HCT116 (cell line): ENCODE data around the gene TATDN2. TPM values are rescaled to one million over a fixed set of nuclear protein-coding genes. Genes with fewer than 3 reads are reported as not detected.

Source experiments
- ATAC-seq: fragments of 200-7000 bp; cut with Tn5 transposase; 2 replicates; pipeline ENCODE4 v1.9.1; 2020; ENCODE audit warnings: mild to moderate bottlenecking, moderate library complexity
- BruUV-seq: library from RNA; stranded (reverse); fragments of 400-500 nt; replicated peaks from 2 replicates; lab custom pipeline; 2021; lab: Mats Ljungman, UMichigan
- CTCF ChIA-PET: fragments of 300-600 bp; sonication (Branson Sonifier 250); formaldehyde crosslinking; loops from one replicate; lab custom pipeline; 2021; ENCODE audit warnings: antibody characterized with exemption; lab: Charles Lee
- POLR2A ChIA-PET: fragments of 300-600, 350-600 bp; sonication (Branson Sonifier 250); formaldehyde crosslinking; loops from one replicate; lab custom pipeline; 2021; ENCODE audit warnings: antibody characterized with exemption; lab: Charles Lee
- RAD21 ChIA-PET, 2 experiments: fragments of 300-600 bp; sonication (Branson Sonifier 250); formaldehyde crosslinking; loops; one replicate each; lab custom pipeline; 2023; ENCODE audit warnings: low total read pairs in 2 of 2; ENCODE audit not compliant: uncharacterized antibody in 2 of 2, unreplicated experiment in 2 of 2, low non-redundant PET in 1 of 2; lab: Charles Lee
- DNase-seq: peaks from one replicate; pipeline ENCODE4 v3.0.0-alpha.2; 2010; ENCODE audit warnings: low read depth, low spot score
- H2AFZ ChIP-seq: fragments of 200-600 bp; shearing (Covaris generic), sonication (generic); 2 replicates; pipeline ENCODE4 v1.6.1; 2017; ENCODE audit warnings: low read depth, mixed run types, mixed read lengths, antibody characterized with exemption, low read length; ENCODE audit not compliant: poor library complexity, severe bottlenecking
- H3K27ac ChIP-seq: 2 replicates; pipeline ENCODE4 v1.5.1; 2012; ENCODE audit warnings: low read depth, low read length
- H3K27me3 ChIP-seq: fragments of 200-600 bp; sonication (generic); 2 replicates; pipeline ENCODE4 v1.6.1; 2016; ENCODE audit warnings: mixed run types, low read length, mixed read lengths; ENCODE audit not compliant: insufficient read depth
- H3K36me3 ChIP-seq, 2 experiments: fragments of 200-500 bp in 1 of 2; fragments of 200-600 bp in 1 of 2; sonication (Bioruptor generic) in 1 of 2; sonication (generic) in 1 of 2; 2 replicates each; pipeline versions ENCODE4 v1.5.1 to v1.6.1; 2014 to 2016; ENCODE audit warnings: low read length in 2 of 2, inconsistent platforms in 1 of 2, mixed read lengths in 1 of 2, mixed run types in 1 of 2; ENCODE audit not compliant: insufficient read depth in 2 of 2, control insufficient read depth in 1 of 2
- H3K4me1 ChIP-seq, 2 experiments: fragments of 200-600 bp in 1 of 2; sonication (generic) in 1 of 2; 2 replicates each; pipeline versions ENCODE4 v1.5.1 to v1.6.1; 2012 to 2017; ENCODE audit warnings: low read length in 2 of 2, inconsistent platforms in 1 of 2, mild to moderate bottlenecking in 1 of 2, mixed read lengths in 1 of 2, mixed run types in 1 of 2, moderate library complexity in 1 of 2; ENCODE audit not compliant: insufficient read depth in 2 of 2, control insufficient read depth in 1 of 2
- H3K4me2 ChIP-seq: fragments of 200-600 bp; sonication (generic); 2 replicates; pipeline ENCODE4 v1.6.1; 2017; ENCODE audit warnings: mixed run types, low read length, mixed read lengths
- H3K4me3 ChIP-seq, 2 experiments: fragments of 200-600 bp in 1 of 2; sonication (generic) in 1 of 2; replicated peaks in 1 of 2; 2 replicates each; pipeline ENCODE4 v1.5.1; 2011 to 2016; ENCODE audit warnings: low read length in 2 of 2, control low read depth in 1 of 2, low read depth in 1 of 2, mild to moderate bottlenecking in 1 of 2, mixed read lengths in 1 of 2, mixed run types in 1 of 2
- H3K79me2 ChIP-seq: fragments of 200-600 bp; sonication (generic); 2 replicates; pipeline ENCODE4 v1.6.1; 2017; ENCODE audit warnings: mild to moderate bottlenecking, mixed run types, low read length, moderate library complexity, mixed read lengths; ENCODE audit not compliant: insufficient read depth
- H3K9ac ChIP-seq: fragments of 200-600 bp; sonication (generic); 2 replicates; pipeline ENCODE4 v1.6.1; 2016; ENCODE audit warnings: low read length, mixed read lengths
- H3K9me2 ChIP-seq: fragments of 200-600 bp; sonication (generic), shearing (Covaris generic); 2 replicates; pipeline ENCODE4 v1.6.1; 2017; ENCODE audit warnings: mixed run types, mild to moderate bottlenecking, moderate library complexity; ENCODE audit not compliant: insufficient read depth
- H3K9me3 ChIP-seq, 2 experiments: fragments of 200-500 bp in 1 of 2; fragments of 200-600 bp in 1 of 2; sonication (Bioruptor generic) in 1 of 2; sonication (generic) in 1 of 2; 2 replicates each; pipeline ENCODE4 v1.6.1; 2014 to 2017; ENCODE audit warnings: low read length in 2 of 2, mixed read lengths in 2 of 2, inconsistent platforms in 1 of 2, low read depth in 1 of 2, mild to moderate bottlenecking in 1 of 2, mixed run types in 1 of 2, moderate library complexity in 1 of 2; ENCODE audit not compliant: control insufficient read depth in 1 of 2, insufficient read depth in 1 of 2
- H4K20me1 ChIP-seq: fragments of 200-600 bp; sonication (generic), shearing (Covaris generic); 2 replicates; pipeline ENCODE4 v1.6.1; 2017; ENCODE audit warnings: mixed run types, mild to moderate bottlenecking, moderate library complexity; ENCODE audit not compliant: insufficient read depth
- CBX3 ChIP-seq: IDR thresholded peaks from 2 replicates; pipeline ENCODE4 v1.6.1; 2012; ENCODE audit warnings: low read depth
- CEBPB ChIP-seq: IDR thresholded peaks from 2 replicates; pipeline ENCODE4 v1.6.1; 2012; ENCODE audit warnings: low read depth
- EGR1 ChIP-seq: IDR thresholded peaks from 2 replicates; pipeline ENCODE4 v1.6.1; 2012; ENCODE audit warnings: low read depth
- ELF1 ChIP-seq: IDR thresholded peaks from 2 replicates; pipeline ENCODE4 v1.6.1; 2012; ENCODE audit warnings: low read depth, borderline replicate concordance
- EZH2 ChIP-seq: fragments of 200-600 bp; sonication (generic); IDR thresholded peaks from 2 replicates; pipeline ENCODE4 v1.6.1; 2017; ENCODE audit warnings: antibody characterized with exemption, mixed run types
- EZH2phosphoT487 ChIP-seq: fragments of 200-600 bp; IDR thresholded peaks from 2 replicates; pipeline ENCODE4 v1.6.1; 2018; ENCODE audit warnings: antibody characterized with exemption, borderline replicate concordance
- FOSL1 ChIP-seq: IDR thresholded peaks from 2 replicates; pipeline ENCODE4 v1.6.1; 2012; ENCODE audit warnings: low read depth
- JUND ChIP-seq: IDR thresholded peaks from 2 replicates; pipeline ENCODE4 v1.6.1; 2012
- POLR2A ChIP-seq: IDR thresholded peaks from 2 replicates; pipeline ENCODE4 v1.7.0; 2011; ENCODE audit warnings: borderline replicate concordance; ENCODE audit not compliant: insufficient read depth, insufficient read length; ENCODE audit errors: extremely low read depth
- SRF ChIP-seq: IDR thresholded peaks from 2 replicates; pipeline ENCODE4 v1.6.1; 2012; ENCODE audit warnings: low read depth
- TCF7L2 ChIP-seq: IDR thresholded peaks from 2 replicates; pipeline ENCODE4 v1.7.0; 2011; ENCODE audit warnings: borderline replicate concordance, inconsistent platforms; ENCODE audit not compliant: insufficient read depth, insufficient read length; ENCODE audit errors: extremely low read depth
- YY1 ChIP-seq: IDR thresholded peaks from 2 replicates; pipeline ENCODE4 v1.6.1; 2011; ENCODE audit warnings: low read length, low read depth, moderate library complexity, mild to moderate bottlenecking; ENCODE audit not compliant: insufficient replicate concordance; ENCODE audit errors: extremely low read depth
- ZFX ChIP-seq: fragments of 450-650 bp; IDR thresholded peaks from 2 replicates; pipeline ENCODE4 v1.6.1; 2017
- ZNF274 ChIP-seq: fragments of 200-500 bp; sonication (Bioruptor generic); IDR thresholded peaks from 2 replicates; pipeline ENCODE4 v1.6.1; 2014; ENCODE audit warnings: mild to moderate bottlenecking, low read depth, low read length, inconsistent platforms
- intact Hi-C: fragments of 100-400 bp; cut with micrococcal nuclease; formaldehyde crosslinking; loops from 2 replicates; pipeline ENCODE4 v1.10.0; 2022
- total RNA-seq: library from RNA; stranded (reverse); gene quantifications from one replicate; pipeline ENCODE4 v1.2.1, GENCODE V29; 2021; ENCODE audit not compliant: unreplicated experiment
- TF ChIP-seq, protein P1 (sequence below): IDR thresholded peaks from 2 replicates; pipeline ENCODE4 v1.6.1; 2011; ENCODE audit warnings: mild to moderate bottlenecking, low read length, moderate library complexity; ENCODE audit not compliant: insufficient replicate concordance; ENCODE audit errors: extremely low read depth
- TF ChIP-seq, protein P2 (sequence below), 3 experiments: fragments of 200-600 bp in 1 of 3; sonication (generic) in 1 of 3; IDR thresholded peaks in 2 of 3; conservative IDR thresholded peaks in 1 of 3; 2 replicates each; pipeline ENCODE4 v1.5.1; 2012 to 2017; ENCODE audit warnings: low read depth in 2 of 3, low read length in 2 of 3, antibody characterized with exemption in 1 of 3, borderline replicate concordance in 1 of 3, control low read depth in 1 of 3, mild to moderate bottlenecking in 1 of 3, mixed read lengths in 1 of 3, mixed run types in 1 of 3, moderate library complexity in 1 of 3; ENCODE audit not compliant: insufficient read depth in 1 of 3
- TF ChIP-seq, protein P3 (sequence below): IDR thresholded peaks from 2 replicates; pipeline ENCODE4 v1.6.1; 2012
- TF ChIP-seq, protein P4 (sequence below): IDR thresholded peaks from 2 replicates; pipeline ENCODE4 v1.6.1; 2012

The TATDN2 gene
- total RNA-seq, 1 experiment from 2014 or later = 26.8 TPM

DNA sequence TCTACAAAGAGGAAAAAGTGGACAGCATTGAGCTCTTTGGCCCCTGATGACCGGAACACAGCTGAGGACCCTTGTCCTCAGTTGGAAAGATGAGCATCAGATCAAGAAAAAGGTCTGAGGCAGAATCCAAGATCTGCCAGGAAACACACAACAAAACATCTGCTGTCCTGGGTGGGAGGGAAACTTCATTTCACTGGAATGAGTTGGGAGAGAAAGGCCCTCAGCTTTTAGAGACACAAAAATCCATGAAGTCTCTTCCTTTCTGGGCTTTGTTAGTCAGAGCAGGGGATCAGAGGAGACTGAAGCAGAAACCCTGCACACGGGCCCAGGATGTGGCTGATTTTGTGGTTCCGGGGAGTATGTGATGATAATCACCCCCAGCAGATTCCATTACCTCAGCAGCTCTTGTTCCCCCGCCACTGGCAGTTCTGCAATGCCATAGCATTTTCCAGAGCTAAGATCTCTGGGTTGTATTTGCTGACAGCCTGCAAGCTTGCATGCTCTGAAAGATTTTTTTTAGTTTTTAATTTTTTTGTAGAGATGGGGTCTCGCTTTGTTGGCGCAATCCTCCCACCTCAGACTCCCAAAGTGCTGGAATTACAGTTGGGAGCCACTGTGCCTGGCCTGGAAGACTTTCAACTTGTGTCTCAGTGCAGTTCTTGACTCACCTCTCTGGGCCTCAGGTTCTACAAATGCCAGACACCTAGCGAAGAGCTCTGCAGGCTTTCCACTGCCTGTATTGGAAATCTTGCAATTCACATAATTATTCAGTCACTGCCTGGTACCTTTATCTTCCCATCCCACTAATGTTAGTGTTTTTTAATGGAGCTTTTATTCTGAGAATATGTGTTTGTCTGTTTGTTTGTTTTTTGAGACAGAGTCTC is 5.8 kb upstream of the TATDN2 start:
- intact Hi-C loops = no loop called here
- Histone ChIP-seq H3K4me3 (no peak overlapping the region), H3K79me2 (no peaks in the 10 kb centered on the region), H3K9me3 (peaks cover 6 to 21% of the 10 kb centered on the region in 2 experiments; a peak in 2 of 4 replicates), H3K36me3 (0 out of 4 replicates have a peak, but pooled peaks cover 0 to 4% of the 10 kb centered on the region in 2 experiments), H3K9ac (no peak overlapping the region), H3K4me2 (no peak overlapping the region), H2AFZ (no peak overlapping the region), H3K4me1 (peaks cover 0 to under 1% of the 10 kb centered on the region in 2 experiments; a peak in 1 of 4 replicates), H3K9me2 (no peaks in the 10 kb centered on the region), H4K20me1 (no peaks in the 10 kb centered on the region), H3K27me3 (no peaks in the 10 kb centered on the region), H3K27ac (no peak overlapping the region)
- ChIA-PET RAD21 (no interaction called here), CTCF (interaction anchor here (0.7 kb wide), 1 partner anchor 742 kb away, joined by 3 read pairs; no protein-coding TSS in a partner anchor), POLR2A (no interaction called here)
- no peak for ATAC-seq
- no peak for DNase-seq
- BruUV-seq = no TSS peak
- no peak for TF ChIP-seq TCF7L2
- TF ChIP-seq YY1 = no peak
- TF ChIP-seq, protein P1, sequence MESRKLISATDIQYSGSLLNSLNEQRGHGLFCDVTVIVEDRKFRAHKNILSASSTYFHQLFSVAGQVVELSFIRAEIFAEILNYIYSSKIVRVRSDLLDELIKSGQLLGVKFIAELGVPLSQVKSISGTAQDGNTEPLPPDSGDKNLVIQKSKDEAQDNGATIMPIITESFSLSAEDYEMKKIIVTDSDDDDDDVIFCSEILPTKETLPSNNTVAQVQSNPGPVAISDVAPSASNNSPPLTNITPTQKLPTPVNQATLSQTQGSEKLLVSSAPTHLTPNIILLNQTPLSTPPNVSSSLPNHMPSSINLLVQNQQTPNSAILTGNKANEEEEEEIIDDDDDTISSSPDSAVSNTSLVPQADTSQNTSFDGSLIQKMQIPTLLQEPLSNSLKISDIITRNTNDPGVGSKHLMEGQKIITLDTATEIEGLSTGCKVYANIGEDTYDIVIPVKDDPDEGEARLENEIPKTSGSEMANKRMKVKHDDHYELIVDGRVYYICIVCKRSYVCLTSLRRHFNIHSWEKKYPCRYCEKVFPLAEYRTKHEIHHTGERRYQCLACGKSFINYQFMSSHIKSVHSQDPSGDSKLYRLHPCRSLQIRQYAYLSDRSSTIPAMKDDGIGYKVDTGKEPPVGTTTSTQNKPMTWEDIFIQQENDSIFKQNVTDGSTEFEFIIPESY = no peak
- TF ChIP-seq FOSL1 = no peak
- TF ChIP-seq ZNF274 = no peak
- no peak for TF ChIP-seq EZH2
- TF ChIP-seq ELF1 = no peak
- no peak for TF ChIP-seq EGR1
- no peak for TF ChIP-seq POLR2A
- no peak for TF ChIP-seq SRF
- no peak for TF ChIP-seq CEBPB
- no peak for TF ChIP-seq CBX3
- no peak for TF ChIP-seq JUND
- TF ChIP-seq, protein P2, sequence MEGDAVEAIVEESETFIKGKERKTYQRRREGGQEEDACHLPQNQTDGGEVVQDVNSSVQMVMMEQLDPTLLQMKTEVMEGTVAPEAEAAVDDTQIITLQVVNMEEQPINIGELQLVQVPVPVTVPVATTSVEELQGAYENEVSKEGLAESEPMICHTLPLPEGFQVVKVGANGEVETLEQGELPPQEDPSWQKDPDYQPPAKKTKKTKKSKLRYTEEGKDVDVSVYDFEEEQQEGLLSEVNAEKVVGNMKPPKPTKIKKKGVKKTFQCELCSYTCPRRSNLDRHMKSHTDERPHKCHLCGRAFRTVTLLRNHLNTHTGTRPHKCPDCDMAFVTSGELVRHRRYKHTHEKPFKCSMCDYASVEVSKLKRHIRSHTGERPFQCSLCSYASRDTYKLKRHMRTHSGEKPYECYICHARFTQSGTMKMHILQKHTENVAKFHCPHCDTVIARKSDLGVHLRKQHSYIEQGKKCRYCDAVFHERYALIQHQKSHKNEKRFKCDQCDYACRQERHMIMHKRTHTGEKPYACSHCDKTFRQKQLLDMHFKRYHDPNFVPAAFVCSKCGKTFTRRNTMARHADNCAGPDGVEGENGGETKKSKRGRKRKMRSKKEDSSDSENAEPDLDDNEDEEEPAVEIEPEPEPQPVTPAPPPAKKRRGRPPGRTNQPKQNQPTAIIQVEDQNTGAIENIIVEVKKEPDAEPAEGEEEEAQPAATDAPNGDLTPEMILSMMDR (IDR thresholded peaks at IDR 0.05 in 2 of 3, conservative IDR thresholded peaks at IDR 0.05 in 1 of 3; ENCODE audit: borderline replicate concordance in 1 of 3, insufficient read depth in 1 of 3, low read depth in 2 of 3, low read length in 2 of 3) = no peak
- TF ChIP-seq ZFX = no peak
- no peak for TF ChIP-seq EZH2phosphoT487
- TF ChIP-seq, protein P3, sequence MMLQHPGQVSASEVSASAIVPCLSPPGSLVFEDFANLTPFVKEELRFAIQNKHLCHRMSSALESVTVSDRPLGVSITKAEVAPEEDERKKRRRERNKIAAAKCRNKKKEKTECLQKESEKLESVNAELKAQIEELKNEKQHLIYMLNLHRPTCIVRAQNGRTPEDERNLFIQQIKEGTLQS = no peak
- TF ChIP-seq, protein P4, sequence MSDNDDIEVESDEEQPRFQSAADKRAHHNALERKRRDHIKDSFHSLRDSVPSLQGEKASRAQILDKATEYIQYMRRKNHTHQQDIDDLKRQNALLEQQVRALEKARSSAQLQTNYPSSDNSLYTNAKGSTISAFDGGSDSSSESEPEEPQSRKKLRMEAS = no peak
